Peyer's patch (tissue), 4 donors: Measurements from ENCODE around the gene ZBTB46.

Experiments used
- CTCF ChIP-seq, 6 experiments: fragments of 450-650 bp in 4 of 6; fragments of 200-600 bp in 2 of 6; sonication (generic) in 1 of 6; IDR thresholded peaks; one replicate each; pipeline ENCODE4 v1.5.1; 2017 to 2019; ENCODE audit warnings: antibody characterized with exemption in 6 of 6, mild to moderate bottlenecking in 3 of 6, moderate library complexity in 1 of 6
- POLR2A ChIP-seq, 2 donors: fragments of 450-650 bp; IDR thresholded peaks; one replicate each; pipeline ENCODE4 v1.5.1; 2017; ENCODE audit warnings: antibody characterized with exemption in 2 of 2, mild to moderate bottlenecking in 2 of 2, moderate library complexity in 2 of 2

- TF ChIP-seq CTCF (IDR thresholded peaks at IDR 0.05): no peak
- TF ChIP-seq POLR2A (IDR thresholded peaks at IDR 0.05): no peak
These were observed 86.9 kb downstream of the ZBTB46 start for GRCh38 chr20:63744158-63744557.
